HEK293 (cell line): ENCODE results near the gene FRAS1.
A peak's percentile ranks its signal among the peaks of the same experiment; 100 is the strongest.

Source experiments
- CTCF ChIA-PET: fragments of 350-600 bp; formaldehyde crosslinking; extraction: SDS; loops from one replicate; lab custom pipeline; 2021; ENCODE audit warnings: antibody characterized with exemption; lab: Yijun Ruan, JAX
- POLR2A ChIA-PET: fragments of 300-600 bp; formaldehyde crosslinking; extraction: SDS; loops from one replicate; lab custom pipeline; 2020; ENCODE audit warnings: antibody characterized with exemption, inconsistent platforms; lab: Yijun Ruan, JAX
- H3K27ac ChIP-seq: fragments of 200-500 bp; sonication (Bioruptor generic); 2 replicates; pipeline ENCODE4 v1.5.1; 2014; ENCODE audit warnings: low read depth, low read length, control low read depth, inconsistent platforms; ENCODE audit errors: extremely low read depth
- H3K36me3 ChIP-seq, 2 experiments: fragments of 200-500 bp in 1 of 2; sonication (Bioruptor generic) in 1 of 2; 1 replicate in 1 of 2; 2 replicates in 1 of 2; pipeline ENCODE4 v1.5.1; 2014 to 2017; ENCODE audit warnings: inconsistent platforms in 2 of 2, low read length in 2 of 2; ENCODE audit not compliant: control insufficient read depth in 2 of 2, insufficient read depth in 1 of 2
- H3K4me1 ChIP-seq: fragments of 200-500 bp; sonication (Bioruptor generic); 2 replicates; pipeline ENCODE4 v1.5.1; 2014; ENCODE audit warnings: mild to moderate bottlenecking, low read length, inconsistent platforms; ENCODE audit not compliant: control insufficient read depth, insufficient read depth
- H3K4me3 ChIP-seq: 2 replicates; pipeline ENCODE4 v1.5.1; 2011; ENCODE audit warnings: low read depth, mild to moderate bottlenecking, control low read depth, low read length, moderate library complexity
- H3K9me3 ChIP-seq: fragments of 200-500 bp; sonication (Bioruptor generic); 2 replicates; pipeline ENCODE4 v1.5.1; 2014; ENCODE audit warnings: low read depth, low read length, inconsistent platforms; ENCODE audit not compliant: control insufficient read depth, insufficient read depth
- BCL11A ChIP-seq: fragments of 450-650 bp; formaldehyde crosslinking; IDR thresholded peaks from 2 replicates; pipeline ENCODE4 v1.5.1; 2016; ENCODE audit warnings: low read depth, missing biosample characterization, missing genetic modification characterization
- BCL11B ChIP-seq: fragments of 450-650 bp; formaldehyde crosslinking; IDR thresholded peaks from 2 replicates; pipeline ENCODE4 v1.5.1; 2016; ENCODE audit warnings: low read depth, missing biosample characterization, missing genetic modification characterization
- KLF10 ChIP-seq: fragments of 450-650 bp; IDR thresholded peaks from 2 replicates; pipeline ENCODE4 v1.5.1; 2018; ENCODE audit warnings: missing biosample characterization, mild to moderate bottlenecking, missing genetic modification characterization
- PRDM1 ChIP-seq: fragments of 450-650 bp; formaldehyde crosslinking; IDR thresholded peaks from 2 replicates; pipeline ENCODE4; 2016; ENCODE audit warnings: missing biosample characterization, missing genetic modification characterization
- SP3 ChIP-seq: fragments of 450-650 bp; formaldehyde crosslinking; IDR thresholded peaks from 2 replicates; pipeline ENCODE4 v1.5.1; 2016; ENCODE audit warnings: missing biosample characterization, missing genetic modification characterization
- SP7 ChIP-seq: fragments of 450-650 bp; formaldehyde crosslinking; IDR thresholded peaks from 2 replicates; pipeline ENCODE4 v1.5.1; 2016; ENCODE audit warnings: missing biosample characterization, missing genetic modification characterization
- WT1 ChIP-seq: fragments of 450-650 bp; formaldehyde crosslinking; IDR thresholded peaks from 2 replicates; pipeline ENCODE4 v1.5.1; 2016; ENCODE audit warnings: missing biosample characterization, missing genetic modification characterization
- YY2 ChIP-seq: fragments of 450-650 bp; formaldehyde crosslinking; IDR thresholded peaks from 2 replicates; pipeline ENCODE4 v1.5.1; 2016; ENCODE audit warnings: missing biosample characterization, missing genetic modification characterization
- ZFHX2 ChIP-seq: fragments of 450-650 bp; formaldehyde crosslinking; conservative IDR thresholded peaks from 2 replicates; pipeline ENCODE4 v1.5.1; 2016; ENCODE audit warnings: missing biosample characterization, missing genetic modification characterization
- ZFP69B ChIP-seq: fragments of 450-650 bp; formaldehyde crosslinking; IDR thresholded peaks from 2 replicates; pipeline ENCODE4 v1.5.1; 2016; ENCODE audit warnings: missing biosample characterization, missing genetic modification characterization
- ZNF121 ChIP-seq: fragments of 450-650 bp; formaldehyde crosslinking; IDR thresholded peaks from 2 replicates; pipeline ENCODE4 v1.5.1; 2016; ENCODE audit warnings: missing biosample characterization, missing genetic modification characterization
- ZNF138 ChIP-seq: fragments of 450-650 bp; formaldehyde crosslinking; IDR thresholded peaks from 2 replicates; pipeline ENCODE4 v1.5.1; 2016; ENCODE audit warnings: missing biosample characterization, missing genetic modification characterization, borderline replicate concordance
- ZNF211 ChIP-seq: fragments of 450-650 bp; formaldehyde crosslinking; IDR thresholded peaks from 2 replicates; pipeline ENCODE4 v1.5.1; 2016; ENCODE audit warnings: low read depth, missing biosample characterization, missing genetic modification characterization
- ZNF514 ChIP-seq: fragments of 450-650 bp; formaldehyde crosslinking; IDR thresholded peaks from 2 replicates; pipeline ENCODE4 v1.5.1; 2016; ENCODE audit warnings: missing biosample characterization, missing genetic modification characterization
- ZNF768 ChIP-seq: fragments of 450-650 bp; formaldehyde crosslinking; IDR thresholded peaks from 2 replicates; pipeline ENCODE4 v1.5.1; 2018; ENCODE audit warnings: missing biosample characterization, mild to moderate bottlenecking, missing genetic modification characterization
- ZXDB ChIP-seq: fragments of 450-650 bp; formaldehyde crosslinking; IDR thresholded peaks from 2 replicates; pipeline ENCODE4 v1.5.1; 2016; ENCODE audit warnings: missing biosample characterization, missing genetic modification characterization
- TF ChIP-seq, protein P1 (sequence below): fragments of 450-650 bp; formaldehyde crosslinking; IDR thresholded peaks from 2 replicates; pipeline ENCODE4 v1.5.1; 2016; ENCODE audit warnings: missing biosample characterization, missing genetic modification characterization
- TF ChIP-seq, protein P2 (sequence below): fragments of 450-650 bp; formaldehyde crosslinking; IDR thresholded peaks from 2 replicates; pipeline ENCODE4 v1.5.1; 2016; ENCODE audit warnings: missing biosample characterization, missing genetic modification characterization, low read depth
- TF ChIP-seq, protein P3 (sequence below): fragments of 450-650 bp; formaldehyde crosslinking; IDR thresholded peaks from 2 replicates; pipeline ENCODE4 v1.5.1; 2016; ENCODE audit warnings: missing biosample characterization, missing genetic modification characterization
- TF ChIP-seq, protein P4 (sequence below): fragments of 450-650 bp; IDR thresholded peaks from 2 replicates; pipeline ENCODE4 v1.5.1; 2018; ENCODE audit warnings: missing biosample characterization, mild to moderate bottlenecking, missing genetic modification characterization

FRAS1 gene

DNA sequence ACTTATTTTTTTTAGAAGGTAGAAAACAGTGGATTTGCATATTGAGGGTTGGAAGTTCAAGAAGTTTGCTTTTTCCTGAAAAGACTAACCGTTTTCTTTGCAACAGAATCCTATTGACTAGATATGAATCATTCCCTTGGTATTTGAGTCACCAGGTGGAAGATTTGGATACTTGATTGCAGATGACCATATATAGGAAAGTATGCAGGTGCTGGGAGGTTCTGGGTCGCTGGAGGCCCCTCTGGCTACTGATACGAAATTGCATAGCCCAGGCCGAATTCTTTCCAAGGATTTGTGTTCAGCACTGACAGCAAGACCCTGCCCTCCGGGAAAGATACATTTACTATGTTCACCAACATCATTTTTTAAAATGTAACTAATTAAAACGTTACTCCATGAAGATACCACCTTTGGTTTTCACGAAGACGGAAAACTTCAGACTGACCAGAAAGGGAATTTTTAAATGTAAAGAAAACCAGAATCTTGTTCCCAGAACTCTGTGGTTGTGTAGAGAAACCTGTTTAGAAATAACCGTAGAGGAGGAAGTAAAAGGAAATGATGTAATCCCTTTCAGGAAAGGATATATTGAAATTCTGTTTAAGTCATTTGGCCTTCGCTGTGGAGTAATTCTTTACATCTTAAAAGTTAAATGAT lies 495.4 kb downstream of the FRAS1 start (continued):
- TF ChIP-seq, protein P1, sequence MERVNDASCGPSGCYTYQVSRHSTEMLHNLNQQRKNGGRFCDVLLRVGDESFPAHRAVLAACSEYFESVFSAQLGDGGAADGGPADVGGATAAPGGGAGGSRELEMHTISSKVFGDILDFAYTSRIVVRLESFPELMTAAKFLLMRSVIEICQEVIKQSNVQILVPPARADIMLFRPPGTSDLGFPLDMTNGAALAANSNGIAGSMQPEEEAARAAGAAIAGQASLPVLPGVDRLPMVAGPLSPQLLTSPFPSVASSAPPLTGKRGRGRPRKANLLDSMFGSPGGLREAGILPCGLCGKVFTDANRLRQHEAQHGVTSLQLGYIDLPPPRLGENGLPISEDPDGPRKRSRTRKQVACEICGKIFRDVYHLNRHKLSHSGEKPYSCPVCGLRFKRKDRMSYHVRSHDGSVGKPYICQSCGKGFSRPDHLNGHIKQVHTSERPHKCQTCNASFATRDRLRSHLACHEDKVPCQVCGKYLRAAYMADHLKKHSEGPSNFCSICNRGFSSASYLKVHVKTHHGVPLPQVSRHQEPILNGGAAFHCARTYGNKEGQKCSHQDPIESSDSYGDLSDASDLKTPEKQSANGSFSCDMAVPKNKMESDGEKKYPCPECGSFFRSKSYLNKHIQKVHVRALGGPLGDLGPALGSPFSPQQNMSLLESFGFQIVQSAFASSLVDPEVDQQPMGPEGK (tag by site-specific recombination), result no peak
- TF ChIP-seq ZFHX2 (no peak), ZXDB (tag by site-specific recombination) (no peak), SP3 (tag by site-specific recombination) (no peak), KLF10 (tag by site-specific recombination) (peak; percentile 28; the same call in 1 of the 2 replicates), SP7 (peak; percentile 47; the same call in 1 of the 2 replicates), ZFP69B (no peak), ZNF211 (tag by site-specific recombination) (no peak), BCL11B (tag by site-specific recombination) (no peak), WT1 (tag by site-specific recombination) (peak; percentile 33; the same call in 1 of the 2 replicates), YY2 (no peak), PRDM1 (no peak), ZNF121 (tag by site-specific recombination) (no peak)
- TF ChIP-seq, protein P2, sequence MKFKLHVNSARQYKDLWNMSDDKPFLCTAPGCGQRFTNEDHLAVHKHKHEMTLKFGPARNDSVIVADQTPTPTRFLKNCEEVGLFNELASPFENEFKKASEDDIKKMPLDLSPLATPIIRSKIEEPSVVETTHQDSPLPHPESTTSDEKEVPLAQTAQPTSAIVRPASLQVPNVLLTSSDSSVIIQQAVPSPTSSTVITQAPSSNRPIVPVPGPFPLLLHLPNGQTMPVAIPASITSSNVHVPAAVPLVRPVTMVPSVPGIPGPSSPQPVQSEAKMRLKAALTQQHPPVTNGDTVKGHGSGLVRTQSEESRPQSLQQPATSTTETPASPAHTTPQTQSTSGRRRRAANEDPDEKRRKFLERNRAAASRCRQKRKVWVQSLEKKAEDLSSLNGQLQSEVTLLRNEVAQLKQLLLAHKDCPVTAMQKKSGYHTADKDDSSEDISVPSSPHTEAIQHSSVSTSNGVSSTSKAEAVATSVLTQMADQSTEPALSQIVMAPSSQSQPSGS (tag by site-specific recombination), result 0 out of 2 replicates have a peak, but pooled peaks have one; percentile 55
- TF ChIP-seq, protein P3, sequence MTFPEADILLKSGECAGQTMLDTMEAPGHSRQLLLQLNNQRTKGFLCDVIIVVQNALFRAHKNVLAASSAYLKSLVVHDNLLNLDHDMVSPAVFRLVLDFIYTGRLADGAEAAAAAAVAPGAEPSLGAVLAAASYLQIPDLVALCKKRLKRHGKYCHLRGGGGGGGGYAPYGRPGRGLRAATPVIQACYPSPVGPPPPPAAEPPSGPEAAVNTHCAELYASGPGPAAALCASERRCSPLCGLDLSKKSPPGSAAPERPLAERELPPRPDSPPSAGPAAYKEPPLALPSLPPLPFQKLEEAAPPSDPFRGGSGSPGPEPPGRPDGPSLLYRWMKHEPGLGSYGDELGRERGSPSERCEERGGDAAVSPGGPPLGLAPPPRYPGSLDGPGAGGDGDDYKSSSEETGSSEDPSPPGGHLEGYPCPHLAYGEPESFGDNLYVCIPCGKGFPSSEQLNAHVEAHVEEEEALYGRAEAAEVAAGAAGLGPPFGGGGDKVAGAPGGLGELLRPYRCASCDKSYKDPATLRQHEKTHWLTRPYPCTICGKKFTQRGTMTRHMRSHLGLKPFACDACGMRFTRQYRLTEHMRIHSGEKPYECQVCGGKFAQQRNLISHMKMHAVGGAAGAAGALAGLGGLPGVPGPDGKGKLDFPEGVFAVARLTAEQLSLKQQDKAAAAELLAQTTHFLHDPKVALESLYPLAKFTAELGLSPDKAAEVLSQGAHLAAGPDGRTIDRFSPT, result no peak
- TF ChIP-seq, protein P4, sequence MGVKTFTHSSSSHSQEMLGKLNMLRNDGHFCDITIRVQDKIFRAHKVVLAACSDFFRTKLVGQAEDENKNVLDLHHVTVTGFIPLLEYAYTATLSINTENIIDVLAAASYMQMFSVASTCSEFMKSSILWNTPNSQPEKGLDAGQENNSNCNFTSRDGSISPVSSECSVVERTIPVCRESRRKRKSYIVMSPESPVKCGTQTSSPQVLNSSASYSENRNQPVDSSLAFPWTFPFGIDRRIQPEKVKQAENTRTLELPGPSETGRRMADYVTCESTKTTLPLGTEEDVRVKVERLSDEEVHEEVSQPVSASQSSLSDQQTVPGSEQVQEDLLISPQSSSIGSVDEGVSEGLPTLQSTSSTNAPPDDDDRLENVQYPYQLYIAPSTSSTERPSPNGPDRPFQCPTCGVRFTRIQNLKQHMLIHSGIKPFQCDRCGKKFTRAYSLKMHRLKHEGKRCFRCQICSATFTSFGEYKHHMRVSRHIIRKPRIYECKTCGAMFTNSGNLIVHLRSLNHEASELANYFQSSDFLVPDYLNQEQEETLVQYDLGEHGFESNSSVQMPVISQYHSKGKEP (tag by site-specific recombination), result no peak
- TF ChIP-seq, all 188 proteins: peak for 8

DNA sequence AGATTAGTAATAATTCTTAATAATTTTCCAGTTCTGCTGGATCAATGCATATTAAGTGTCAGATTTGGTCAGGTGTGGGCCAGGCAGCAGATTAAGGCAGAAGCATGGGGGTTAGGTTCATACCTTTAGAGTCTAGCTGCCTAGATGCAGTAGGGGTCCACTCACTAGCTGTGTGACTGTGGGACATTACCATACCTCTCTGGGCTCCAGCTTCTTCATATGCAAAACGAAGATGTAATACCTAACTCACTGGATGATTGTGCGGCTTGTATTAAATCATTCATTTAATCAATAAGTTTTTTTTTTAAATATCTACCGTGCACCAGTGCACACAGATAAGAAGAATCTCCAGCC lies 495.9 kb downstream of the FRAS1 start:
- H3K9me3 ChIP-seq, result no peaks in the 10 kb centered on the region
- H3K27ac ChIP-seq, result no peak overlapping the region
- no peaks in the 10 kb centered on the region for H3K36me3 ChIP-seq
- no peak overlapping the region for H3K4me3 ChIP-seq
- CTCF ChIA-PET, result interaction anchor here (0.6 kb wide), 1 partner anchor 427 kb away, joined by 3 read pairs; no protein-coding TSS in a partner anchor
- TF ChIP-seq ZNF768 (tag by site-specific recombination), result no peak
- TF ChIP-seq BCL11A (tag by site-specific recombination), result no peak
- no peak for TF ChIP-seq ZNF138 (tag by site-specific recombination)
- TF ChIP-seq ZNF514 (tag by site-specific recombination), result no peak
- TF ChIP-seq, all 188 proteins: peak for 0
- POLR2A ChIA-PET, result no interaction called here
- H3K4me1 ChIP-seq, result no peaks in the 10 kb centered on the region
